CD4-positive, alpha-beta T cell treated with Interleukin-6 for 4 hours (primary cell): ENCODE measurements around the gene SH3D19.
"Not testable (repeated sequence)": the region's sequence is repeated elsewhere in the genome, so short reads cannot be mapped to it uniquely, and the experiment has no call there.

Source experiments
- DNase-seq: peaks from one replicate; pipeline ENCODE4 v3.0.0-alpha.2; 2020; ENCODE audit warnings: mixed read lengths

Gene SH3D19

DNA sequence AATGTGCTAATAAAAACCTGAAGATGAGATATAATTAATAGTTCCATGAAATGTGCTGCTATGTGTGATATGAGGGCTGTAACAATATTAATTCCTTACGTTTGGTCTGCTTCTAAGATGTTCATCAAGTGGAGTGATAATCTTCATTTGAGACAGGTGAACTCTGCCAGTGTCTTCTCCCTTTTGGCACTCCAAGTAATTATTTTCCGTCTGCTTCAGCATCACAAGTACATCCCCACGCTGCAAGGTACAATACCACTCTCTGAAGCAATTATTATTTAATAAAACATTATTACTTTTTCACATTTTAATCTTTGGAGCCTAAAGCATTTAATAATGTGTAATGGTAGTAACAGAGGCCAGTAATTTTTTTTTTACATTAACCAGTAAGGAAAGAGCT lies 181.6 kb downstream of the SH3D19 start:
- no peak for DNase-seq

DNA sequence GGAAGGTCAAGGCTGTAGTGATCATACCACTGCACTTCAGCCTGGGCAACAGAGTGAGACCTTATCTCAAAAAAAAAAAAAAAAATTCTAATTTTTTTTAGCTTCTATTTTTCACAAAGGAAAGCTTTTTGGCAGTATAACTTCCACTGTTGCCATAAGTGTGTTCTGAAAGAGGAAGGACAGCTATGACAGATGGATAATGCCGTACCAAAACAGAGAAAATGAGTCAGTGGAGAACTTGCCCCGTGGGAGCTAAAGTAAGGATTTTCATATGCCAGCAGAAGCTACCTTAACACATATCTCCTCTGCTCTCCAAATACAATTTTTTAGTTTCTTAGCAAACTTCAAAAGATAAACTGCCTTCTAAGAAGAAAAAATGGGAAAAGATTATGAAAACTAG lies 182.2 kb downstream of the SH3D19 start:
- DNase-seq: no peak

DNA sequence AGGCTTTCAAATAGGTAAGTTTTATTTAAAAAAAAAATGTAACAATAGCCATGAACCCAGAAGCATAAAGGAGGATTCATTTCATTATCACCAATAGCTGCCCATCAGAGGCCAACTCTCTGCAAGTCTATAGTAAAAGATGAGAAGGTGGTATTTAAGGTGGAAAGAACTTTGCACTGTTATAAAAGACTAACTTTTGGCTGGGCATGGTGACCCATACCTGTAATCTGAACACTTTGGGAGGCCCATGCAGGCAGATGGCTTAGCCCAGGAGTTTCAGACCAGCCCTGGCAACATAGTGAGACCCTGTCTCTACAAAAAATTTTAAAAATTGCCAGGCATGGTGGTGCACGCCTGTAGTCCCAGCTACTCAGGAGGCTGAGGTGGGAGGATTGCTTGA lies 182.6 kb downstream of the SH3D19 start:
- no peak for DNase-seq

DNA sequence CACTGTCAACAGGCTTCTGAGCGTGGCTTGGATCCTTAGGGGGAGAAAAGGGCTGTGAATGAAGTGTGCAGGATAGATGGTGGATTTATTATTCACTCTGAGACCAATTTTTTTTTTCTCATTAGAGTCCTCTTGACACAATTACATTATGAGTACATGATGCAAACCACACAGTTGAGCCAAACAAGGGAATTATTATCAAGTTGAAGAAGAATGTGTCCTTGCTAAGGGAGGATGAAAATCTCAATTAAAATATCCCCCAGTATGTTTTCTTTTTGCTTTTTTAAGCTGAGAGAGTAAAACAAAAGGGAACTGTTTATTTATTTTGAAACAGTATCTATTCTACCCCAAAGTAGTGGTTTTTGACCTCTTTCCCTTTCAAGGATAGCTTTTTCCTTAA lies 185.6 kb downstream of the SH3D19 start:
- DNase-seq: no peak

DNA sequence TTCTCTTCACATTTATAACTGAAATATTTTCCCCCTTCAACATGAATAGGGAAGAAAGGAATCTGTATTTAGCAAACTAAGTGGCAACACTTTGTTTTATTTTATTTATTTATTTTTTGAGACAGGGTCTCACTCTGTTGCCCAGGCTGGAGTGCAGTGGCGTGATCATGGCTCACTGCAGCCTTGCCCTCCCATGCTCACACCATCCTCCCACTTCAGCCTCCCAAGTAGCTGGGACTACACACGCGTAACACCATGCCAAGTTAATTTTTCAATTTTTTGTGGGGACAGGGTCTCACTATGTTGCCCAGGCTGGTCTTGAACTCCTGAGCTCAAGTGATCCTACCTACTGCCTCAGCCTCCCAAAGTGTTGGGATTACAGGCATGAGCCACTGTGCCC lies 189.4 kb downstream of the SH3D19 start:
- DNase-seq: not testable (repeated sequence)

DNA sequence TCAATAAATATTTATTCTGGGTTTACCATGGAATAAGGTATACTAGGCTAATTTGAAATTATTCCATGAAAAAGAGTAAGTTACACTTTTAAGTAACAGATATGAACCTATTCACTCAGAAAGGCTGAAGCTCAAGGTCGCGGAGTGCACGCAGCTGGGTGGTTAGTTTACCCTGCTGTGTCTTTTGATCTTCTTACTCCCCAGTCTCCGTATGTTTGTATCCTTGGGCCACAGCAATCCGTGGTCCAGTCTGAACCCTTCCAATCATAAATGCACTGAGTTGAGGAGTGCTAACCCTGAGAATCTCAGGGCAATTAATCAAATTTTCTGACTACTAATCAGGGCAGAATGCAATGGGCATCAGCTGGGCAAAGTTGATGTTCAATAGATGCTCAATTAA lies 192.1 kb downstream of the SH3D19 start:
- no peak for DNase-seq

DNA sequence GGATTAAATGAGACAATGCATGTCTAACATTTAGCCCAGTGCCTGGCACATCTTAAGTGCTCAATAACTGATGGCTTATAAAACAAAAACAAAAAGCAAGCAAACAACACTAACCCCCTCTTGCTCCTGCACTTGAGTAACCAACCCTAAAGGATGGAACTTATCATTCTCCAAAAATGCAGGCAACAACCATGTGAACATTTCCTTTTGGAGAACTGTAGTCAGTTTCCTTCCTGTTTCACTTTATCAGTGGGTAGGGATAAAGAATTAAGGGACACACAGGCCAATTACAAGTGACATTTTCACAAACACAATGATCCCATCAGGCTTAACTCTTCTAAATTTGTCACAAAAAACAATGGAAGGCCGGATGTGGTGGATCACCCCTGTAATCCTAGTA lies 195.6 kb downstream of the SH3D19 start:
- DNase-seq: no peak

DNA sequence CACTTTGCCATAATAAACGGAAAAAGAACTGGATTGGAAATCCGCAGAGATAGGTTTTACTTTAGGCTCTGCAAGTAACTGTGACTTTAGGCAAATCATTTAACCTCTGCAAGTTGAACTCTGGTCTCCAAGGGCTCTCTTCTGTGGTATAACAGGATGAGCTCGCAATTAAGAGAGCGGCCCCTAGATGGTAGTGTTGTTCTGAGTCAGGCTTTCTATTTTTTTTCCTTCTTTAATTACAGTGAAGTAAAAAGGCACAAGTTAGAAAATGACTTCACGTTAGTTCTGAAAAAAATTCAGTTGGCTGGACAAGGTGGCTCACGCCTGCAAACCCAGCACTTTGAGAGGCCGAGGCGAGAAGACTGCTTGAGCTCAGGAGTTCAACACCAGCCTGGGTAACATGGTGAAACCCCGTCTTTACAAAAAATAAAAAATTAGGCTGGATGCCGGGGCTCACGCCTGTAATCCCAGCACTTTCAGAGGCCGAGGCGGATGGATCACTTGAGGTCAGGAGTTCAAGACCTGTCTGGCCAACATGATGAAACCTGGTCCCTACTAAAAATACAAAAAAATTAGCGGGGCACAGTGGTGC lies 207.9 kb downstream of the SH3D19 start:
- peak; percentile 51 for DNase-seq

DNA sequence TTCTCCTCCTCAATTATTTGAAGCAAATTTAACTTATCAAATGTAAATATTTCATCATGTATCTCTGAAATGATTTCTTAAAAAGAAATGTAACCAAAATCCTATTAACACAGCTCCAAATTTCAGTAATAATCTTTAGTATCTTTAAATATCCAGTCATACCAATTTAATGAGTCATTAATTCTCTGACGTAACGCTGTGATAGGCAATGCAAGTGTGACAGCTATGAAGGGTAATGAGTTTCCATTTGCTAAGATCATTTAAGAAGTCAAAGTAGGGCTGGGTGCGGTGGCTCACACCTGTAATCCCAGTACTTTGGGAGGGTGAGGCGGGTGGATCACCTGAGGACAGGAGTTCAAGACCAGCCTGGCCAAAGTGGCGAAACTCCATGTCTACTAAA lies 210.4 kb downstream of the SH3D19 start:
- no peak for DNase-seq

DNA sequence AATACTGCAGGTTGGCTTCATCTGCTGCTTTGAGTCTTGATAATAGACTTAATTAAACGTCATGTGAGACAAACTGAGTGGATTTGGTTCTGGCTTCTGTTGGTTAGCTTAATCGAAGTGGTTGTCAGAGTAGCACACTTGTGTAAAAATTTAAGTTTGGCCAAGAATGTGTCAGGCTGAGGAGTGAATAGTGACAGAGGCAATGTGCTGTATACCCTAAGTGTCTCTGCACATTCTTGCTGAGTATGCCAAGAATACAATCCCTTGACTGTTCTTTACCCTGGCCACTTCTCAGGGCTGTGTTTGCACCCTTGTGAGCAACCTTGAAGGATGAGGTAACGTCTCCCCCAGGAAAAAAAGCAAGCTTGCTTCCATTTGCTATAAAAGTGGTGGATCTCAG lies 211.1 kb downstream of the SH3D19 start:
- no peak for DNase-seq

DNA sequence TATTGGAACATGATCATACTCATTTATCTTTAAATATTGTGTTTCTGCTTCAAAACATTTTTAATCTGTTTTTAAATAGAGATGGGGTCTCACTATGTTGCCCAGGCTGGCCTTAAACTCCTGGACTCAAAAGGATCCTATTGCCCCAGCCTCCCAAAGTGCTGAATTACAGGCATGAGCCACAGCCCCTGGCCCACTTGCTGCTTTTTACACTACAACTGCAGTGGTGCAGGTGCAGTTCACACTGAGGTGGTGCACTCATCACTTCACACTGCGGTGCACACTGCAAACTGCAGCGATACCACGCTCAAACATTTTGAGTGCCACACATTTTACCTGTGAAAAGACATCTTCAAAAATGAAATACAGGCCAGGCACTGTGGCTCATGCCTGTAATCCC lies 215.2 kb downstream of the SH3D19 start:
- DNase-seq: no peak

DNA sequence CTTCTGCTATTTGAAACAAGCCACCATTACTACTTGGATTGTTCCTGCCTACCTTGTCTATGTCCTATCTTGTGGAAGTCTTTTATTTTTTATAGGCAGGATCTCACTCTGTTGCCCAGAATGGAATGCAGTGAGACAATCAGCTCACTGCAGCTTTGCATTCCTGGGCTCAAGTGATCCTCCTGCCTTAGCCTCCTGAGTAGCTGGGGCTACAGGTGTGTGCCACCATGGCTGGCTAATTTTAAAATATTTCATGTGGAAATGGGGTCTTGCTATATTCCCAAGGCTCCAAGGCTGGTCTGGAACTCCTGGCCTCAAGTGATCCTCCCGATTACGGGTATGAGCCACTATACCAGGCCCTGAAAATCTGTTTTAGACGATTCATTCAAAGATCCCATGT lies 218.3 kb downstream of the SH3D19 start:
- no peak for DNase-seq

DNA sequence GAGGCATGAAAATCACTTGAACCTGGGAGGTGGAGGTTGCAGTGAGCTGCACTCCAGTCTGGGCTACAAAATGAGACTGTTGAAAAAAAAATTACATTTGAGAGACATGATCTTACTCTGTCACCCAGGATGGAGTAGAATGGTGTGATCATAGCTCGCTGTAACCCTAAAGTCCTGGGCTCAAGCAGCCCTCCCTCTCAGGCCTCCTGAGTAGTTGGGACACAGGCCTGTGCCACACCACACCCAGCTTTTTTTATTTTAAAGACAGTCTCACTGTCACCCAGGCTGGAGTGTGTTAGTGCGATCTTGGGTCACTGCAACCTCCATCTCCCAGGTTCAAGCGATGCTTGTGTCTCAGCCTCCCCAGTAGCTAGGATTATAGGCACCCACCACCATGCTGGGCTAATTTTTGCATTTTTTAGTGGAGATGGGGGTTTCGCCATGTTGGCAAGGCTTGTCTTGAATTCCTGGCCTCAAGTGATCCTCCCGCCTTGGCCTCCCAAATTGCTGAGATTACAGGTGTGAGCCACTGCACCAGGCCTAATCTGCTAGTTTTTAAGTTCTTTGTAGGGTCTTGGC lies 219.9 kb downstream of the SH3D19 start:
- DNase-seq: no peak

DNA sequence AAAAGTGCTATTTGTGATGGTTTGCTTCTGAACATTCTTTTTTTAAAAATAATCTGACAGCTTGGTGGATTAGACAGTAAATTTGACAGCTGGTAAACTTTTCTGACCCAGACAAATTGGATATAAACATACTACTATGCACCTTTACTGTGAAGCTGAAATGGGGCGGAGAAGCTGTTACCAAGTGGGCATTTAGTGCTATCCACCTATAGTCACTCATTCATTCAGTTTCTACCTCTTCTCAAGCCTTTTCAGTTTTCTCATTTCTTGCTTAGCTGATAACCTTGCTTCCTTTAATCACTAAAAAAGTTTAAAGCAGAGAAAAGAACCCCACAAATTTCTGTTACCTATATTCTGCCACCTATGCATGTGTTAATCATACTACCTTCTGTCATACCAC lies 220.8 kb downstream of the SH3D19 start:
- DNase-seq: no peak

DNA sequence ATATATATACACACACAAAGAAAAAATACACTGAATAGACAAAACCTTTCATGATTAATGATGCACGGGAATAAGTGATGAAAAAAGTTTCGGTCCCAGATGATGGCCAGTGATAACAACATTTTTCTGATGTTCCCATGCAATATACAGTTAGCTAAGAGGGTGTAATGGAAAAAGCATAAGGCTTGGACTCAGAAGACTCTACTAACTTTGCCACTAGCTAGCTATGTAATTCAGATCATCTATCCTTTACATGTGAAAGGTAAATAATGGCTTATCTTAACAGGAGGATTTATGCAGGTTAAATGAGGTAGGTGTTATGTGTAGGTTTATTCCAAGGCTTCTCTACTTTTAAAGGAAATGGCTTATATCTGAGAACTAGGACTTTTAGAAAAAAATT lies 221.6 kb downstream of the SH3D19 start:
- no peak for DNase-seq

DNA sequence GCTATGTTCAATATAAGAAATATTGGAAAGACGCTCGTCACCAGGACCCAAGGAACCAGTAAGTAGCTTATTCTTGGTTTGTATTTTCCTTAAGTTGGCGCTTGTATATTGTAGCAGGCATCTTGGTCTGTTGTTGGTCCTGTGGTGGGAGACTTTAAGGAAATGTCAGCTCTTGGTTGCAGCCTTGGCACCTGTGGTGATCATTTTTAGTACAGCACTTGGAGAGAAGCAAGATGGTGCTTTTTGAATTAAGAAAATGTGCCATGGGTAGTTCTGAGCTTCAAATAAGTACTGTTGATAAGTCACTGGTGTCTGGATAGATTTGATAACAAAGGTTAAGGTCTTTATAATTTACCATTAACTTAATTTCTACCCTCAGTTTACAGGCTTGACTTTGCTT lies 224.9 kb downstream of the SH3D19 start:
- DNase-seq: no peak

DNA sequence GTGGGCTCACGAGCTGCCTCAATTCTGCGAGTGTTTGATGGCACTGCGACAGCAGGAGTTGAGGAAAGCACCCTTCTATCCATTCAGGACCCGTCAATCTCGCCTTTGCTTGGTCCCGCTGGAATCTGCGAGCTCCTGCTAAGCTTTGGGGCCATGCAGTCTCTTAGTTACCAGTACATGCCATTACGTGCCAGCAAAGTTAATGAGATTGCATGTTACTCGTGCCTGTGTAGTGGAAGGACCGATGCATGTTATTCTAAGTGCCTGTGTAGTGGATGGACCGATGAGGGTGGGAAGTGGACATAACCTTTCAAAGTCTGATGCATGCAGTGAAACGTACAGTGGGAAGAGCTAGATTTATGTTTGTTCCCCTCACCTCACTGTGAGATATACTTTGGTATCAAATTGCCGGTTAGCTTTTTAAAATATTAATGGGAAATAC lies 225.4 kb downstream of the SH3D19 start:
- no peak for DNase-seq

DNA sequence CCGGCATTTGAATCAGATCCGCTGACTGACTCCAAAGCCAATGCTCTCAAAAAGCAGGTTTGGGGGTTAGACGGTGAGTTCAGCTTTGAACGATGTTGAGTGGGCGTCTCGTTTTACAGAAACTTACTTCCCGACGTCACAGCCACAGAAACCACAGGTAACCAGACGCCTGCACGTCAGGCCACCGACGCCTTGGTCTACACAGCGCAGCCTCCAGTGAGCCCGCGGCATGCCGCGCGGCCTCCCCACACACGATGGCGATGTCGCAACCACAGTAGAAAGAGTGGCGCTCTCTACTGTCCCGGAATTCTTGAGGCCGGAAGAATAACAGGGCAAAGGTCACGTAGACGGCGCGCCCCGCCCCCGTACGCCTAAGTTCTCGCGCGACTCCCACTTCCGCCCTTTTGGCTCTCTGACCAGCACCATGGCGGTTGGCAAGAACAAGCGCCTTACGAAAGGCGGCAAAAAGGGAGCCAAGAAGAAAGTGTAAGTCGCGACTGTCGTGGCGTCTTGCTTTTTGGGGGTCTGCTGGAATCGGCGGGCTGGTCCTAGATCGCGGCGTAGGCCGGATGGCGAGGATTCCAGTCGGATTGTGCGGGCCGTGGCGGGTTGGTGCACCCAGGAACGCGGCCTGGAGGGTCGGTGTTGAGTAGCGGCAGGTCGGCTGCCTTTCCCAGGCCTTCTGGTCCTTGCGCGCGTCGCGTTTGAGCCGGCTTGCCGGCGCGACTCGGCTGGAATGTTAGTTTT lies 226.0 kb downstream of the SH3D19 start, which contains the start of gene RPS3A:
Gene RPS3A, plus strand, starts transcription at position 400 of the 747 bp plus-strand sequence. Its CDS starts 25 bp downstream, at position 425.
- DNase-seq: peak; percentile 97

DNA sequence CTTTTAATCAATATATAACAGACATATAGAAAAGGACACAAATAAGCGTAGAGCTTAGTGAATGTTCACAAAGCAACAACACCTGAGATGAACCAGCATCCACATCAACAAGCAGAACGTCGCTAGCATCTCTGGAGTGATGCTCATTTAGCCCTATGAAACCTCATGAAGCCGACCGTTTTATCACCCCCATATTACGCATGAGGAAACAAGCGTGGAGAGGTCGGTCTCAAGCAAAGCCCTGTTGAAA lies 226.5 kb downstream of the SH3D19 start:
- no peak for DNase-seq

DNA sequence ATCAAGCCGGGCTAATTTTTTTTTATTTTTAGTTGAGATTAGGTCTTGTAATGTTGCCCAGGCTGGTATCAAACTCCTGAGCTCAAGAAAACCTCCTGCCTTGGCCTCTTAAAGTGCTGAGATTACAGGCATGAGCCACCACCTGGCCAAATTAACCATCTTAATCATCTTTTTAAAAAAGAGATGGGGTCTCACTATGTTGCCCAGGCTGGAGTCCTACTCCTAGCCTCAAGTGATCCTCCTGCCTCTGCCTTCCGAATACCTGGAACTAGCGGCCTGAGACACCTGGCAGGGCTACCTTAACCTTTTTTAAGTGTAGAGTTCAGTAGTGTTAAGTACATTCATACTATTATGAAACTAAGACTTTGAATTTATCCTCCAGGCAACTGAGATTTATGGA lies 227.6 kb downstream of the SH3D19 start:
- DNase-seq: no peak

DNA sequence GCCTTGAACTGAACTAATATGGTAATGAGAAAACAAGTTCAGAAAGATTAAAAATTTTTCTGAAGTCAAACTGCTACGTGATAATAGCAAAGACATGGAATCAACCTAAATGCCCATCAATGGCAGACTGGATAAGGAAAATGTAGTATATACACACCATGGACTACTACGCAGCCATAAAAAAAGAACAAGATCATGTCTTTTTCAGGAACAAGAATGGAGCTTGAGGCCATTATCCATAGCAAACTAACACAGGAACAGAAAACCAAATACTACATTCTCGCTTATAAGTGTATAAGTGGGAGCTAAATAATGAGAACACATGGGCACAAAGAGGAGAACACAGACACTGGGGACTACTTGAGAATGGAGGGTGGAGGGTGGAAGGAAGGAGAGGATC lies 230.3 kb downstream of the SH3D19 start:
- DNase-seq: no peak

DNA sequence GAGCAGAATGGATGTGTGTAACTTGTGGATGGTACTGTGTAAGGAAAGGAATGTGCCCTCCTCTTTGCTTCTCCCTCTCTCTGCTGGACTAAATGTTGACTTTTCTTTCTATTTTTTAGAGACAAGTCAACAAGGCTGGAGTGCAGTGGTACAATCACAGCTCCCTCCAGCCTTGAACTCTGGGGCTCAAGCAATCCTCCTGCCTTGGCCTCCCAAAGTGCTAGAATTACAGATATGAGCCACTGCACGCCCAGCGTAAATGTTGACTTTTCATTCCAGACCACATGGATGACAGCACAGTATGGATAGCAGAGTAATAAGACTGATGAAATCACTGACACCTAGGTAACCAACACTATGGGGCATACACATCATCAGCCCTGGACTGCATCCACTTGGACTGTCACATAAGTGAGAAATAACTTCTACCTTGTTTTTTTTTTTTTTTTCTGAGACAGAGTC lies 231.1 kb downstream of the SH3D19 start:
- no peak for DNase-seq

DNA sequence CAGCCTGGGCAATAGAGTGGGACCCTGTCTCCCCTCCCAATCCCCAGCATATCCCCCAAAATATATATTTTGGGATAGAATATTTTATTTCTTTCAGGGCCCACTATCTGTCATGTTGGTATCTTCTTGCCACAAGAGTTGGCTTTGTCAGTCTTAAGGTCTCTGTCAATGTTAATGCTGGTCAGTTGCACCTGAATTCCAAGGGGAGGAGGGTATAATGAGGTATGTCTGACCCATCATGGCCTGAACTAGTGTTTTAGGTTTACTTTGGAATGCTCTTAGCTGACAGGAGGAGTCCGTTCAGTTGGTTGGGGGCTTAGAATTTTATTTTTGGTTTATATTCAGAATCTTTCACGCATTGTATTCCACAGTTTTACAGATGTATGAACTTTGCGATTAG lies 232.2 kb downstream of the SH3D19 start:
- DNase-seq: no peak

DNA sequence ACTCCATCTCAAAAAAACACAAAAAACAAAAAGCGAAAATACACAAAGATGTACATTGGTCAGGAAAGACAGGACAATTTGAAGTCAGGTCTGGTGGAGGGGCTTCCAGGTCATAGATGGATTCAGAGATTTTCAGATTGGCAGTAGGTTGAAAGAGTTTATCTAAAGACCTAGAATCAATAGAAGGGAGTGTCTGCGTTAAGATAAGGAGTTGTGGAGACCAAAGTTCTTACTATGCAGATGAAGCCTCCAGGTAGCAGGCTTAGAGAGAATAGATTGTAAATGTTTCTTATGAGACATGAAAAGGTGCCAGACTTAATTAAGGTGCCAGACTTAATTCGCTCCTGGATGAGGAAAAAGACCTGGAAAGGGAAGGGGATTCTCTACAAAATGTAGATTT lies 232.9 kb downstream of the SH3D19 start:
- DNase-seq: no peak

DNA sequence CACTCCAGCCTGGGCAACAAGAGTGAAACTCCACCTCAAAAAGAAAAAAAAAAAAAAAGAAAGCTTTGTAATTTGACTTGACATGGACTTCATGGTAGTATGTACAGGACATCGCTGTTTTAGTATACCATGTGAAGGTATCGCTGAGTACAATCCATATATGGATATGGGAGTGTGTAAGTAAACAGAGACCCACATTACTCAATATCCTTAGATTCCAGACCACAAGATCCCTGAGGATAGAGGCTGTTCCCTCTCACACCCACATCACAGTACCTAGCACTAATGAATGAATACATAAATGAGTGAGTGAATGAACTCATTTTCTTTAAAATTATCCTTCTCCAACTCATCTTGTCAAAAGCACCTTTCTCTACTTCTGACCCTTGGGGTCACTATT lies 234.4 kb downstream of the SH3D19 start:
- DNase-seq: no peak
